GM21423 (cell line): ENCODE data around the gene IFNL2.

Source experiments
- ATAC-seq: cut with Tn5 transposase; IDR thresholded peaks from one replicate; pipeline ENCODE4 v1.9.1; 2021; ENCODE audit warnings: mild to moderate bottlenecking, moderate library complexity; ENCODE audit not compliant: unreplicated experiment

Gene IFNL2

DNA sequence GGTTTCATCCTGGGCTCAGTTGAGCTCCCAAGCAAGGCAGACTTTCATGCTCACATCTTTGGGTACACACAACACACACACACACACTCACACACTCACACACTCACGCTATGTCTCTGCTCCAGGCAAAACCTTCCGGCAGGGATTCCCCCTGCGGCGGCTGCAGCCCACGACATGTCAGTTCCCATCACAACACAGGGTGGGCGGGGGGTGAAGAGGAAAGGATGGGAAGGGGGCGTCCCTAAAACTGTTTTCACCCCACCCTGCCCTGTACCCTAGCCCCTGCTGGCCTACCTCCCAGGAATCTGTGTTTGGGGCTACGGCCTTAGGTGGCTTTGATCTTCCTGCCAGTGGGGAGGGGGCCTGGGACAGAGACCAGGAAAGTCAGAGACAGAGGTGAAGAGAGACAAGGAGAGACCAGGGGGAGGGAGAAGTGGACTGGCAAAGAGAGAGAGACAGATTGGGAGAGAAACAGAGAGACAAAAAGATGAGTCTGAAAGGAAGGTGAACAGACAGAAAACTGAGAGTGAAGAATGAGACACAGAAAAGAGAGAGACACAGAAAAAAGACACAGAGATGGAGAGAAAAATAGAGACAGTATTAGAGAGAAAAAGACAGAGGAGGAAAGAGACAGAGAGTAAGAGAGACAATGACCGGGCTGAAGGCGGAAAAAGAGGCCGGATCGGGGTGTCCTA, 48.6 kb downstream of the IFNL2 start:
- no peak for ATAC-seq

GRCh38 chr19:39317476-39317875, 49.3 kb downstream of the IFNL2 start:
- no peak for ATAC-seq

DNA sequence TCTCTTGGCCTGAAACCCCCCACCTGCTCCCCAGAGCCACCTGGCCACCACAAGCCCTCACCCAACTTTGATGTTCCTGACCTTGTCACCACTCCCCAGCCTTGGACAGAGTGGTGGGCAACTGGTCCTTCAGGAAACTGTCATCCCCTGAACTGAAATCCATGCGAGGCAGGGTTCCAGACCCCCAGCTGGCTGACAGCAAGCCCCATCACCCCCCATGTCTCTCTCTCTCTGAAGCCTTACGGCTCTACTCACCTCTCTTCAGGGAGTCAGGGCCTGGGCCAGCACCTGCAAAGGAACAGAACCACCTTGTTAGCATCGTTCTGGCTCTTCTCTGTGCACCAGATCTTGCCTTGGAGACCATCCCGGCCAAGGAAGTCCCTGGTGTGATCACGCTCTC, 49.9 kb downstream of the IFNL2 start:
- no peak for ATAC-seq

DNA sequence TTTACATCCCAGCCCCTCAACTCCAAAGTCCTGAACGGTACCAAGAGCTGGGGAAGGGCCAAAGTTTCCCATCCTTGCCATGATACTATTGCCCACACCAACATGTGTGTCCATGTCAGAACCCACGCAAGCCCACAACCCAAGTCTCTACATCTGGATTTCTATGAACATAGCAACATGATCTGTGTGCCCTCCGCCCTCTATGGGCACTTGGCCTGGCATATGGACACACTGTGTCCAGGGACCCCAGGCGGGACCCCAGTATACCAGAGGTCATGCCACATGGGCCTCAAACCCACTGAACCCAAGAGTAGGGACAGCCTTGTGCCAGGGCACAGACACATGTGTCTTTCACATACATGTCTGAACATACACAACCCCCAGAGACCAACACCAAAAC, 50.5 kb downstream of the IFNL2 start:
- ATAC-seq: no peak

- ATAC-seq: no peak
These were observed 51.1 kb downstream of the IFNL2 start for GRCh38 chr19:39319098-39319891.
